Uterus (tissue), 2 donors: ENCODE measurements around the gene APPBP2.
"Not testable (repeated sequence)": the region's sequence is repeated elsewhere in the genome, so short reads cannot be mapped to it uniquely, and the experiment has no call there.

Experiments
- POLR2A ChIP-seq, 2 donors: fragments of 450-650 bp; IDR thresholded peaks; one replicate each; pipeline ENCODE4 v1.6.1; 2016; ENCODE audit warnings: antibody characterized with exemption in 2 of 2, mild to moderate bottlenecking in 1 of 2, moderate library complexity in 1 of 2
- TF ChIP-seq, protein P1 (sequence below), 4 experiments: fragments of 200-600 bp in 2 of 4; fragments of 450-650 bp in 2 of 4; sonication (generic) in 2 of 4; IDR thresholded peaks; one replicate each; pipeline ENCODE4 v1.5.1; 2016 to 2019; ENCODE audit warnings: antibody characterized with exemption in 4 of 4, mild to moderate bottlenecking in 2 of 4, moderate library complexity in 1 of 4

DNA sequence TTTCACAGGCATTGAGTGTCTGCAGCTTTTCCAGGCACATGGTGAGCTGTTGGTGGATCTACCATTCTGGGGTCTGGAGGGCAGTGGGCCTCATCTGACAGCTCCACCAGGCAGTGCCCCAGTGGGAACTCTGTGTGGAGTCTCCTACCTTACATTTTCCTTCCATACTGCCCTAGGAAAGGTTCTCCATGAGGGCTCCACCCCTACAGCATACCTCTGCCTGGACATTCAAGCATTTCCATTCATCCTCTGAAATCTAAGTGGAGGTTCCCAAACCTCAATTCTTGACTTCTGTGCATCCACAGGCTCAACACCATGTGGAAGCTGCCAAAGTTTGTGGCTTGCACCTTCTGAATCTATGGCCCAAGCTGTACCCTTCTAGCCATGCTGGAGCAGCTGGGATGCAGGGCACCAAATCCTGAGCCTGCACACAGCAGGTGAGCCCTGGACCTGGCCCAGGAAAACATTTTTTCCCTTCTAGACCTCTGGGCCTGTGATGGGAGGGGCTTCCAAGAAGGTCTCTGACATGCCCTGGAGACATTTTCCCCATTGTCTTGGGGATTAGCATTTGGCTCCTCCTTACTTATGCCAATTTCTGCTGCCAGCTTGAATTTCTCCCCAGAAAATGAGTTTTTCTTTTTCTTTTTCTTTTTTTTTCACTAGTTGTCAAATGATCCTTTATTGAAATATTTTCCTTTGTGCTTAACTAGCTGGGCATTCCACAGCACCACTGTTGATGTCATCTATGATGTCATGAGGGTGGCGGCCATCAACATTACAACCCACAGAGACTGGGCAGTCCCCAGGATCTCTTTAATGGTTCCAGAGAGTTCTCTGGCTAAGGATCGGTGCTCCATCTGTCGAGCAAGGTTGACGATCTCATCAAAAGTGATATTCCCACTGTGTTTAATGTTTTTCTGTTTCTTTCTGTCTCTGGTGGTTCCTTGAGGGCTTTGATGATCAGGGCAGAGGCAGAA is 92.7 kb downstream of the APPBP2 start:
- TF ChIP-seq, protein P1, sequence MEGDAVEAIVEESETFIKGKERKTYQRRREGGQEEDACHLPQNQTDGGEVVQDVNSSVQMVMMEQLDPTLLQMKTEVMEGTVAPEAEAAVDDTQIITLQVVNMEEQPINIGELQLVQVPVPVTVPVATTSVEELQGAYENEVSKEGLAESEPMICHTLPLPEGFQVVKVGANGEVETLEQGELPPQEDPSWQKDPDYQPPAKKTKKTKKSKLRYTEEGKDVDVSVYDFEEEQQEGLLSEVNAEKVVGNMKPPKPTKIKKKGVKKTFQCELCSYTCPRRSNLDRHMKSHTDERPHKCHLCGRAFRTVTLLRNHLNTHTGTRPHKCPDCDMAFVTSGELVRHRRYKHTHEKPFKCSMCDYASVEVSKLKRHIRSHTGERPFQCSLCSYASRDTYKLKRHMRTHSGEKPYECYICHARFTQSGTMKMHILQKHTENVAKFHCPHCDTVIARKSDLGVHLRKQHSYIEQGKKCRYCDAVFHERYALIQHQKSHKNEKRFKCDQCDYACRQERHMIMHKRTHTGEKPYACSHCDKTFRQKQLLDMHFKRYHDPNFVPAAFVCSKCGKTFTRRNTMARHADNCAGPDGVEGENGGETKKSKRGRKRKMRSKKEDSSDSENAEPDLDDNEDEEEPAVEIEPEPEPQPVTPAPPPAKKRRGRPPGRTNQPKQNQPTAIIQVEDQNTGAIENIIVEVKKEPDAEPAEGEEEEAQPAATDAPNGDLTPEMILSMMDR (IDR thresholded peaks at IDR 0.05): not testable (repeated sequence)
- TF ChIP-seq POLR2A (IDR thresholded peaks at IDR 0.05): not testable (repeated sequence)
